ENCODE results near the gene DBN1. TPM values are rescaled to one million over a fixed set of nuclear protein-coding genes. Genes with fewer than 3 reads are reported as not detected.

Gene DBN1
- total RNA-seq, 1 experiment from 2014 or later, result 127 TPM

- Histone ChIP-seq H3K4me1 (ENCODE audit: insufficient read depth, low read length) (peaks cover 2% of the 10 kb centered on the region; the same call in 1 of the 2 replicates), H3K9ac (ENCODE audit: low read length) (no peak overlapping the region), H3F3A (ENCODE audit: low read length, unreplicated experiment) (no peaks in the 10 kb centered on the region), H3K79me2 (ENCODE audit: low read length) (peaks cover 13% of the 10 kb centered on the region), H3K9me2 (replicated peaks; ENCODE audit: low read length) (no peaks in the 10 kb centered on the region), H3K27me3 (ENCODE audit: low read length) (no peaks in the 10 kb centered on the region), H3K27ac (ENCODE audit: low read length) (no peak overlapping the region), H3K4me3 (ENCODE audit: low read length) (no peak overlapping the region), H3K9me3 (ENCODE audit: low read length) (no peaks in the 10 kb centered on the region), H2AFZ (ENCODE audit: low read length) (no peak overlapping the region), H3K36me3 (ENCODE audit: low read depth, low read length) (peaks cover 22% of the 10 kb centered on the region), H3K4me2 (ENCODE audit: low read length) (no peak overlapping the region), H4K20me1 (ENCODE audit: low read length) (no peaks in the 10 kb centered on the region)
- CTCF ChIA-PET, result no interaction called here
- POLR2A ChIA-PET (ENCODE audit: unreplicated experiment), result no interaction called here
- intact Hi-C loops (cut with micrococcal nuclease), result no loop called here
- DNase-seq, result no peak
- BruUV-seq (replicated peaks), result no TSS peak
- ATAC-seq, result no peak
- TF ChIP-seq CTCF (conservative IDR thresholded peaks at IDR 0.05; ENCODE audit: low read depth, low read length) (no peak), EZH2phosphoT487 (IDR thresholded peaks at IDR 0.05; ENCODE audit: borderline replicate concordance, low read length) (no peak), EZH2 (IDR thresholded peaks at IDR 0.05; ENCODE audit: low read length, unreplicated experiment) (no peak)
Measured at GRCh38 chr5:177509991-177510566, 36.6 kb upstream of the DBN1 start.

GRCh38 chr5:177509381-177509951, 36.0 kb upstream of the DBN1 start, which contains the start of gene DOK3:
Gene DOK3, minus strand, starts transcription at chr5:177509826. Its CDS starts 286 bp downstream, at chr5:177509540.
- no peak for ATAC-seq
- intact Hi-C loops (cut with micrococcal nuclease), result no loop called here

More at GRCh38 chr5:177509381-177509951, 36.0 kb upstream of the DBN1 start, which contains the start of gene DOK3:
- Histone ChIP-seq H3K27me3 (ENCODE audit: low read length) (no peaks in the 10 kb centered on the region), H3F3A (ENCODE audit: low read length, unreplicated experiment) (no peaks in the 10 kb centered on the region), H3K9me3 (ENCODE audit: low read length) (no peaks in the 10 kb centered on the region), H3K4me1 (ENCODE audit: insufficient read depth, low read length) (no peaks in the 10 kb centered on the region), H3K36me3 (ENCODE audit: low read depth, low read length) (peaks cover 15% of the 10 kb centered on the region; the same call in 1 of the 2 replicates), H3K9ac (ENCODE audit: low read length) (no peak within 1 kb of the TSS), H4K20me1 (ENCODE audit: low read length) (no peaks in the 10 kb centered on the region), H3K79me2 (ENCODE audit: low read length) (peaks cover 7% of the 10 kb centered on the region; the same call in 1 of the 2 replicates), H3K4me2 (ENCODE audit: low read length) (no peak within 1 kb of the TSS), H3K9me2 (replicated peaks; ENCODE audit: low read length) (no peaks in the 10 kb centered on the region), H3K4me3 (ENCODE audit: low read length) (no peak within 1 kb of the TSS), H2AFZ (ENCODE audit: low read length) (no peak within 1 kb of the TSS), H3K27ac (ENCODE audit: low read length) (no peak within 1 kb of the TSS)
- no TSS peak for BruUV-seq (replicated peaks)
- ChIA-PET CTCF (no interaction called here), POLR2A (ENCODE audit: unreplicated experiment) (no interaction called here)
- no peak for DNase-seq
- no peak for TF ChIP-seq EZH2phosphoT487 (IDR thresholded peaks at IDR 0.05; ENCODE audit: borderline replicate concordance, low read length)
- no peak for TF ChIP-seq CTCF (conservative IDR thresholded peaks at IDR 0.05; ENCODE audit: low read depth, low read length)
- TF ChIP-seq EZH2 (IDR thresholded peaks at IDR 0.05; ENCODE audit: low read length, unreplicated experiment), result no peak

All from PC-3 (cell line).